ENCODE results near the gene SLC15A4. TPM values are rescaled to one million over a fixed set of nuclear protein-coding genes. Genes with fewer than 3 reads are reported as not detected.

SLC15A4 gene
- total RNA-seq, 4 donors from 2014 or later: 37.5 to 43.0 (median 39.6) TPM

DNA sequence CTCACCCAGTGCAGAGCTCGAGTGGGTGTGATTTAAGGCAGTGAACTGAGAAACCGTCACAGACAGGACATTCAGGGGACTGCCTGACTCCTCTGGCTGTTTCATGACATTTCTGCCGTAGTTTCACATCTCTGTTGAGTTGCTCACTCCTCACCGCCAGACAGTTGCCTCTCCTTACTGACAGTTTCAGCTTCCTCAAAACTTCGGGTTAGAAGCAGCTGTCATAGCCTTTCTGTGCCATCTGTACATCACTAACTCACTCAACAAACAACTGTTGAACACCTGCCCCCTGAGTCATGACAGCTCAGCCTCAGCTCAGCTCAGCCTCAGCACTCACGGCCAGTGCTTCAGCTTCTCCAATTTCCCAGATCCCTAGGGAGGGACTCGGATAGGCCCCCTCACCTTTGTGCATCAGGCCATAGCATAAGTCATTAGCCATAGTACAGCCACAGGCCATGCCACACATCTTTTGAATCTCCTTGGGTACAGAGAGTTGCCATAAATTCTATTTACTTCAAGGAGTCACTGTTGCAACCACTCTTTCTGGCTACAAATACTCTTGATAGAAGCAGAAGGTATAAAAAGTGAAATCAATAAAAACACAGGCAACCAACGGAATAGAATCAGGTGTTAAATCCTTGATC, 6.2 kb upstream of the SLC15A4 start:
- intact Hi-C loops (cut with DNase I): no loop called here
- TF ChIP-seq POLR2A (IDR thresholded peaks at IDR 0.05; ENCODE audit: low read depth): no peak
- TF ChIP-seq EP300 (IDR thresholded peaks at IDR 0.05): no peak
- no peak for TF ChIP-seq POLR2AphosphoS5 (IDR thresholded peaks at IDR 0.05)
- TF ChIP-seq, protein P1, sequence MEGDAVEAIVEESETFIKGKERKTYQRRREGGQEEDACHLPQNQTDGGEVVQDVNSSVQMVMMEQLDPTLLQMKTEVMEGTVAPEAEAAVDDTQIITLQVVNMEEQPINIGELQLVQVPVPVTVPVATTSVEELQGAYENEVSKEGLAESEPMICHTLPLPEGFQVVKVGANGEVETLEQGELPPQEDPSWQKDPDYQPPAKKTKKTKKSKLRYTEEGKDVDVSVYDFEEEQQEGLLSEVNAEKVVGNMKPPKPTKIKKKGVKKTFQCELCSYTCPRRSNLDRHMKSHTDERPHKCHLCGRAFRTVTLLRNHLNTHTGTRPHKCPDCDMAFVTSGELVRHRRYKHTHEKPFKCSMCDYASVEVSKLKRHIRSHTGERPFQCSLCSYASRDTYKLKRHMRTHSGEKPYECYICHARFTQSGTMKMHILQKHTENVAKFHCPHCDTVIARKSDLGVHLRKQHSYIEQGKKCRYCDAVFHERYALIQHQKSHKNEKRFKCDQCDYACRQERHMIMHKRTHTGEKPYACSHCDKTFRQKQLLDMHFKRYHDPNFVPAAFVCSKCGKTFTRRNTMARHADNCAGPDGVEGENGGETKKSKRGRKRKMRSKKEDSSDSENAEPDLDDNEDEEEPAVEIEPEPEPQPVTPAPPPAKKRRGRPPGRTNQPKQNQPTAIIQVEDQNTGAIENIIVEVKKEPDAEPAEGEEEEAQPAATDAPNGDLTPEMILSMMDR (IDR thresholded peaks at IDR 0.05): no peak
- 74% methylated on average over 8 of the region's 8 CpGs for WGBS
- DNase-seq (ENCODE audit: extremely low spot score): no peak
- no peak overlapping the region for H3K27ac ChIP-seq (replicated peaks in 1 of 4)
- no peaks in the 10 kb centered on the region for H3K27me3 ChIP-seq
- H3K9me3 ChIP-seq: peaks cover 0 to 5% (median 0%) of the 10 kb centered on the region in 4 donors
- no peak overlapping the region for H3K4me3 ChIP-seq
- H3K4me1 ChIP-seq: no peaks in the 10 kb centered on the region
- peaks cover 0 to 3% (median 0%) of the 10 kb centered on the region in 4 donors for H3K36me3 ChIP-seq

DNA sequence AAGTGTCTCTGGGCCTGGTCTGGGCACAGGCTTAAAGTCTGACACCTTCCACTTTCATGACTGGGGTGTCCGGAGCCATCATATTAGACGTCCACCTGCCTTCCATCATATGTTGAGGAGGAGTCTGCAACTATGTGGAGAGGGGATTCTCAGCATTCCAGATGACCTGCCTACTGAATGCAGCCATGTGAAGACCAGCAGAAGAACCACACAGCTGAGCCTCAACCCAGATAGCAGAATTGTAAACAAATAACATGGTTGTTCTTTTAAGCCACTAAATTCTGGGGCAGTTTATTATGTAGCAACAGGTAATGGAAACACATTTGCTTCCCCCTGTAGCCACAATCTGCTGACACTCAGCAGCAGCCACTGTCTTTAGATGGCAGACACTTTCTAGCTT, 4.0 kb upstream of the SLC15A4 start:
- H3K4me1 ChIP-seq: peaks cover 9 to 13% (median 13%) of the 10 kb centered on the region in 4 donors
- no peaks in the 10 kb centered on the region for H3K27me3 ChIP-seq
- intact Hi-C loops (cut with DNase I): no loop called here
- 100% methylated on average over 2 of the region's 2 CpGs for WGBS
- no peak for TF ChIP-seq POLR2AphosphoS5 (IDR thresholded peaks at IDR 0.05)
- TF ChIP-seq, protein P1 (IDR thresholded peaks at IDR 0.05): no peak
- no peak for TF ChIP-seq POLR2A (IDR thresholded peaks at IDR 0.05; ENCODE audit: low read depth)
- no peak for TF ChIP-seq EP300 (IDR thresholded peaks at IDR 0.05)
- H3K27ac ChIP-seq (replicated peaks in 1 of 4): no peak overlapping the region
- no peak for DNase-seq (ENCODE audit: extremely low spot score)
- peaks cover 0 to 5% (median 0%) of the 10 kb centered on the region in 4 donors for H3K9me3 ChIP-seq
- H3K36me3 ChIP-seq: peaks cover 0 to 3% (median 0%) of the 10 kb centered on the region in 4 donors
- H3K4me3 ChIP-seq: no peak overlapping the region

DNA sequence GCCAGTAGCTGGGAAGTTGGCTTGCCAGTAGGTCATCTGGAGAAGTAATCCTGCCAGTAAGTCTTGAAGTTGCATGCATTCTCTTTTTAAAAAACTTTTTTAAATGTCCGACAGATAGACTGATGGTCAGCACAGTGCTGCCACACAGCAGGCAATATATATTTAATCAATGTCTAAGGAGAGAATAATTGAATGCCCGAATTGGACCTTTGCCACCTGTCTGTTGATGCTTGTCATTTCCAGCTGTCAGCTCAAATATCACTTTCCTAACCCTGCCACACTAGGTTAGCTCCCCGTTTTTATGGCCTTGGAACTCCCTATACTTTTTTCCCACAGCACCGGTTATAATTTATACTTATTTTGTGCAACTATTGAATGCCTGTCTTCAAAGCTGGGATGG, 2.1 kb upstream of the SLC15A4 start:
- no peak for DNase-seq (ENCODE audit: extremely low spot score)
- H3K4me1 ChIP-seq: peaks cover 26 to 32% (median 31%) of the 10 kb centered on the region in 4 donors
- peaks cover 0 to 5% (median 0%) of the 10 kb centered on the region in 4 donors for H3K9me3 ChIP-seq
- no peak overlapping the region for H3K4me3 ChIP-seq
- no peak overlapping the region for H3K27ac ChIP-seq (replicated peaks in 1 of 4)
- TF ChIP-seq EP300 (IDR thresholded peaks at IDR 0.05): no peak
- TF ChIP-seq, protein P1 (IDR thresholded peaks at IDR 0.05): no peak
- no peak for TF ChIP-seq POLR2AphosphoS5 (IDR thresholded peaks at IDR 0.05)
- no peaks in the 10 kb centered on the region for H3K27me3 ChIP-seq
- H3K36me3 ChIP-seq: peaks cover 0 to 3% (median 0%) of the 10 kb centered on the region in 4 donors
- WGBS: 80% methylated on average over 4 of the region's 4 CpGs
- intact Hi-C loops (cut with DNase I): no loop called here

DNA sequence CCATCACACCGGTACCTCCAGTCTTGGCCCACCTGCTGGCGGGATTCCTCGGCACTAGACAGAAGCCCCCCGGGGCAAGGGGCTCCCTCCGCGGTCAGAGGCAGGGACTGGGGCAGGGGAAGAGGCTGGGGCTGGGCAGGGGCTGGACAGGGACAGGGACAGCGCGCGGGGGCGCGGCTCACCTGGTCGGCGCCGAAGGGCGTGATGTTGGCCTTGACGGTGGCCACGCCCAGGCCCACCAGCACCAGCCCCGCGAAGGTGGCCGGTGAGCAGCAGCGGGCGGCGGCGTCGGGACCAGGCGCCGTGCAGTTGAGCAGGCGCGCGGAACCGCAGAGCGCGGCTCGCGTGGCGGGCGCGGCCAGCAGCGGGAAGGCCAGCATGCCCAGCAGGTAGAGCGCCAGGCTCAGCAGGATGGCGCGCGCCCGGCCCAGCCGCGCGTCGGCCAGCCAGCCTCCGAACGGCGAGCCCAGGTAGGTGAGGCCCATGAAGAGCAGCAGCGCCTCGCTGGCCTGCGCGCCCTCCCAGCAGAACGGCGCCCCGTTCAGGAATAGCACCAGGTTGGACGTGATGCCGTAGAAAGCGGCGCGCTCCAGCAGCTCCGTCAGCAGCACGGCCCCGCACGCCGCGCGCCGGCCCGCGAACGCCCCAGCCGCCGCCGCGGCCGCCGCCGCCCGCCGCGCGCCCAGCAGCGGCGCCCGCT, 392 bp downstream of the SLC15A4 start:
- Histone ChIP-seq H3K9me3 (peaks cover 0 to 5% (median 0%) of the 10 kb centered on the region in 4 donors), H3K36me3 (peaks cover 0 to 7% (median 0%) of the 10 kb centered on the region in 4 donors), H3K4me3 (peak overlapping the region; percentile 87 to 99 (median 96)), H3K4me1 (peaks cover 43 to 56% (median 55%) of the 10 kb centered on the region in 4 donors), H3K27ac (replicated peaks in 1 of 4) (peak overlapping the region; percentile 81 to 91 (median 89)), H3K27me3 (no peaks in the 10 kb centered on the region)
- 0% methylated on average over 2 of the region's 88 CpGs for WGBS
- TF ChIP-seq, protein P1 (IDR thresholded peaks at IDR 0.05): no peak
- TF ChIP-seq POLR2A (IDR thresholded peaks at IDR 0.05; ENCODE audit: low read depth): no peak
- no peak for DNase-seq (ENCODE audit: extremely low spot score)
- intact Hi-C loops (cut with DNase I): no loop called here
